GM10266 (cell line): Measurements from ENCODE around the gene HIC2.
"Not testable (repeated sequence)": the region's sequence is repeated elsewhere in the genome, so short reads cannot be mapped to it uniquely, and the experiment has no call there.

ENCODE experiments used
- DNase-seq: peaks from one replicate; pipeline ENCODE4 v3.0.0; 2012; ENCODE audit errors: extremely low spot score

The HIC2 gene

DNA sequence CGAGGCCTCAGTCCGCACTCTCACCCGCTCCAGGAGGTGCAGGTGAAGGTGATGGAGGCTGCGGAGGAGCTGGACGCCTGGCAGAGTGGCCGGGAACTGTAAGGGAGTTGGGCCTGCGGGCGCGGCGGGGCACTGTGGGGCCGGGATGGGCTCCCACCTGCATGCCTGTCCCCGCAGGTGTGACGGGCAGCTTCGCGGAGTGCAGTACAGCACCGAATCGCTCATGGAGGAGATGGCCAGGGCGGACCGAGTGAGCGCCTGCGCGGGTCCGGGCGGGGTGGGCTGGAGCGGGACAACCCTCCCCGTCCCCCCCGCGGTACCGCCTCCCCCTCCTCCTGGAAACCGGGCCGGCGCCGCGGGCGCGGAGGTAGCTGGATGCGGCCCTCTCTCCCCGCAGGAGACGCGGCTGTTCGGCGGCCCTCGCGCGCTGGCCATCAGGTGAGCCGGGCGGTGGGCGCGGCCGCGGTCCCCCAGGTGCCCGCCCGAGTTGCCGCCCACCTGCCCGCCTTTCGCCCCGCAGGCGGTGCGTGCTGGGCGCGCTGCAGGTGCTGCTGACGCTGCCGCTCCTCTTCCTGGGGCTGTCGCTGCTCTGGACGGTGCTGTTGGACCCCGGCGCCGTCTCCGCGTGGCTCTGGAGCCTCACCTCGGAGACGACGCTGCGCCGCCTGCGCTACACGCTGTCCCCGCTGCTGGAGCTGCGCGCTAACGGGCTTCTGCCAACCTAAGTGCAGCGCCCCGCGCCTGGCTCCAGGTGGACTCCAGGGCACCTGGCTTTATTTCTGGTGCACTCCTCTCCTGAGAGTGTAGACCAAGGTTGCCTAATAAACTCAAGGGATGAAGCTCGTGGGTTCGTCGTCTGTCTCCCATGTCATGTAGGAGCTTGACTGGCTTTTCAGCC, 52.2 kb downstream of the HIC2 start:
- DNase-seq = not testable (repeated sequence)

- not testable (repeated sequence) for DNase-seq
These were observed 55.8 kb downstream of the HIC2 start for GRCh38 chr22:21472984-21473383.

GRCh38 chr22:21473664-21474063, 56.5 kb downstream of the HIC2 start:
- not testable (repeated sequence) for DNase-seq

- DNase-seq = not testable (repeated sequence)
These were observed 66.9 kb downstream of the HIC2 start for GRCh38 chr22:21484039-21484438.

DNA sequence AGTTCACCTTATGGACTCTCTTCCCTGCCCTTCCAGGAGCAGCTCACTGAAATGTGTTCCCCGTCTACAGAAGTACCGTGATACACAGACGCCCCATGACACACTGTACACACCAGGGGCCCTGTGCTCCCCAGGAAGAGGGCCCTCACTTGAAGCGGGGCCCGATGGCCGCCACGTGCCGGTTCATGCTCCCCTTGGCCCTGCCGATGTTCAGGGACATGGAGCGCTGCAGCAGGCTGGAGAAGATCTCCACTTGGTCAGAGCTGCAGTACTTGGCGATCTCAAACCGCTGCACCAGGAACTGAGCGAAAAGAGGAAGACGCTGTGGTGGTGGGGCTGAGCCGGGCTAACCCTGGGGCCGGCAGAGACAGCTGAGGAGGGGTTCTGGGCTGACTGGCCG, 70.6 kb downstream of the HIC2 start:
- not testable (repeated sequence) for DNase-seq

DNA sequence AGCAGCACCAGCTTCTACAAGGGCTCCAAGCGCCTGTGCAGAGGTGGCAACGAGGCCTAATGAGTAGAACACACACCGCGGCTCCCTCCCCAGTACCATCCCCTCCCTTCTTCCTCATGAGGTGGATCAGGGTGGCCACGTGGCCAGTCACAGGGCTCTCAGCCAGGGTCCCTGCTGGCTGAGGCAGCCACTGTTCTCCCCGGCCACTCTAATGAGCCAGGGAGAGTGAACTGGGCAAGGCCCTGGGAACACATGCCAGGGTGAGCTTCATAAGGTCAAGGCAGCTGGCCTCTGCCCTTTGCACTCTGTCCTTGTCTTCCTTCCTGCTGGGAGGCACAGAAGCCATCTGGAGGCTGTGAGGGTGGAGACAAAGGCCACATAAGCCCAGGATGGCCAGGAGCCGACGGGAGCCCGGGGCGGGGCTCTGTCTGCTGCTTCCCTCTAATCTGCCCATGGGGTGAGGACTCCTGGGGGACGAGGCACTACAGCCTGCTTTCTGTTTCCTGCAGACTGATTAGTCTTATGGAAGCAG, 72.0 kb downstream of the HIC2 start:
- not testable (repeated sequence) for DNase-seq

GRCh38 chr22:21490556-21490955, 73.4 kb downstream of the HIC2 start:
- not testable (repeated sequence) for DNase-seq

- not testable (repeated sequence) for DNase-seq
These were observed 75.1 kb downstream of the HIC2 start for GRCh38 chr22:21492271-21492670.

GRCh38 chr22:21493789-21494782, 76.9 kb downstream of the HIC2 start:
- DNase-seq = not testable (repeated sequence)

GRCh38 chr22:21497984-21498383, 80.8 kb downstream of the HIC2 start:
- DNase-seq = not testable (repeated sequence)

DNA sequence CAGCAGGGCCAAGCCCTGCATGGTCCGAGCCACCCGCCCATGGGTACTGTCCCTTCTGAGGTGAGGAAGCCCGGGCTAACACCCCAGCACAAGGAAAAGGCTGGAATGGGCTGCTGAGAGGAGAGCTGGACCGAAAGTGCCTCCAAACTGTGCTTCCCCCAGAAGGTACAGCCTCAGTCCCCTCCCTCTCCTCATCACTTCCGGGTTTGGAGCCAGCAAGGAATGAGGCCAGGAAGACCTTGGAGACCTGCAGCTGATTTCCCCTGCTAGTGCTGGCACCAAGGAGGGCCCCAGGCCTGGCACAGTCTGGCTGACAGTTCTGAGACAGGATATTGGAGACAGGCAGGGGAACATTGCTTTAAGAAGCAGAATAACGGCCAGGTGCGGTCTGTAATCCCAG, 81.3 kb downstream of the HIC2 start:
- not testable (repeated sequence) for DNase-seq

DNA sequence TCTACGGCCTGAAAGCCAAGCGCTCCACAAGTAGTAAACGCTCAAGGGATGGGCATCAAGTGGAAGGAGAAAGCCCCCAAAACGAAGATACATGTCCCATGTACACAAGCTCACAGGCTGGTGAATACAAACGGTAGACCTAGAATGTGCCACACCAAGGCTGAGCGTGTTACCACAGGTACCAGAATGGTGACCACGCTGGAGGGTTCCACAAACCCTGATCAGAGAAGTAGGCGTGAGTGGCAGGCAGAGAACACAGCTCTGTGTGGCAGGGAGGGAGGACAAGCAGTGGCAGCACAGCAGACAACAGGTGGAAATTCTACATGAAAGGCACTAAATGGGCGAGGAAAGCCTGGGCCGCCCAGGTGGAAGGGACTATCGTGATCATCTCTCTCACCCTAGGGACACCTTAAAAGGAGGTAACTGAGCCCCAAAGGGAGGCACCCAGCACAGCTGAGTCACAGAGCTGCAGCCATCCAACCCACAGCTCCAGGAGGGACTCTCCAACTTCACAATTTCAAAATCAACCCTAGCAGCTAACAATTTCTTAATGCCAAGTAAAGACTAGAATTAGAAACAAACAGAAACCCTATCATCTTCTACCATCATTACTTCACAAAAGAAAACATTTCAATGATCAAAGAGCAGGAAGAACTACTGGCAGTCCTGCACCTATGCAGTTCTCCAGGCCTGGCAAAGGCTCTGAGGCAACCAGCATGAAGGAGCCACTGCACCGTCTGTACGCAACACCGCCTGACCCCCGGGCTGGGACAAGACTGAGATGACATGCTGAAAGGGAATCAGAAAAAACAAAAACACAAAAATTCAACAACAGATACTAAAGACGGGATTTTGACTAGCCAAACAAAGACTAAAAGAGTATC, 82.7 kb downstream of the HIC2 start:
- not testable (repeated sequence) for DNase-seq
